A549 (cell line): ENCODE data around the gene COQ8B. TPM values are rescaled to one million over a fixed set of nuclear protein-coding genes. Genes with fewer than 3 reads are reported as not detected.

Experiments used
- ATAC-seq, 2 experiments: fragments of 200-7000 bp in 1 of 2; fragments of >200 bp in 1 of 2; cut with Nextera tagmentation in 1 of 2; cut with Tn5 transposase in 1 of 2; 3 replicates each; pipeline versions ENCODE4 v1.8.0 to v1.9.1; 2018 to 2020; ENCODE audit warnings: mild to moderate bottlenecking in 1 of 2, moderate library complexity in 1 of 2
- CTCF ChIA-PET: fragments of 300-600 bp; sonication (Branson Sonifier 250); formaldehyde crosslinking; extraction: SDS; loops from one replicate; lab custom pipeline; 2021; ENCODE audit warnings: antibody characterized with exemption, inconsistent platforms; lab: Yijun Ruan, JAX
- POLR2A ChIA-PET: fragments of 350-600 bp; formaldehyde crosslinking; extraction: SDS; loops from one replicate; lab custom pipeline; 2021; ENCODE audit warnings: antibody characterized with exemption, inconsistent platforms; lab: Yijun Ruan, JAX
- DNase-seq, 2 experiments: peaks; one replicate each; pipeline versions ENCODE4 v3.0.0 to v3.0.0-alpha.2; 2011 to 2016; ENCODE audit warnings: low read depth in 1 of 2, low spot score in 1 of 2
- FAIRE-seq: peaks from 2 replicates; lab custom pipeline; 2011; peaks lifted over from hg19 to GRCh38; lab: Jason Lieb, UNC
- H3K27ac ChIP-seq, 2 experiments: fragments of >200 bp; sonication (Bioruptor Twin); formaldehyde crosslinking; 3 replicates each; pipeline ENCODE4 v1.5.1; 2016 to 2017
- H3K4me1 ChIP-seq: fragments of >200 bp; sonication (Bioruptor Twin); formaldehyde crosslinking; 3 replicates; pipeline ENCODE4 v1.6.1; 2016
- H3K4me2 ChIP-seq: fragments of >200 bp; sonication (Bioruptor Twin); formaldehyde crosslinking; 3 replicates; pipeline ENCODE4 v1.6.1; 2016
- H3K4me3 ChIP-seq: fragments of >200 bp; sonication (Bioruptor Twin); formaldehyde crosslinking; 3 replicates; pipeline ENCODE4 v1.5.1; 2016
- H3K9me3 ChIP-seq: fragments of >200 bp; sonication (Bioruptor Twin); formaldehyde crosslinking; 3 replicates; pipeline ENCODE4 v1.6.1; 2016
- CHD2 ChIP-seq: fragments of 150-350 bp; IDR thresholded peaks from 2 replicates; pipeline ENCODE4 v1.6.1; 2014; ENCODE audit warnings: low read length; ENCODE audit not compliant: partially characterized antibody
- EP300 ChIP-seq, 2 experiments: fragments of >200 bp; sonication (Bioruptor Twin); formaldehyde crosslinking; IDR thresholded peaks; 2 replicates in 1 of 2; 3 replicates in 1 of 2; pipeline ENCODE4 v1.6.1; 2016 to 2017
- FOSL2 ChIP-seq, 2 experiments: fragments of 450-650 bp in 1 of 2; fragments of >200 bp in 1 of 2; sonication (Bioruptor Twin) in 1 of 2; formaldehyde crosslinking; IDR thresholded peaks; 2 replicates each; pipeline versions ENCODE4 v1.5.0 to v1.6.1; 2016 to 2020; ENCODE audit warnings: mild to moderate bottlenecking in 1 of 2, moderate library complexity in 1 of 2
- FOXS1 ChIP-seq: fragments of 250-450 bp; sonication (Bioruptor Pico); IDR thresholded peaks from 2 replicates; pipeline ENCODE4 v1.5.0; 2020; ENCODE audit warnings: mild to moderate bottlenecking, moderate library complexity
- HDAC2 ChIP-seq: fragments of 200-600 bp; sonication (generic); IDR thresholded peaks from 2 replicates; pipeline ENCODE4 v1.6.1; 2016
- HOXA7 ChIP-seq: fragments of 250-450 bp; sonication (Bioruptor Pico); IDR thresholded peaks from 2 replicates; pipeline ENCODE4 v1.5.0; 2020; ENCODE audit warnings: mild to moderate bottlenecking, moderate library complexity
- NR3C1 ChIP-seq: fragments of >200 bp; sonication (Bioruptor Twin); formaldehyde crosslinking; IDR thresholded peaks from 3 replicates; pipeline ENCODE4 v1.6.1; 2017
- POLR2A ChIP-seq: IDR thresholded peaks from 2 replicates; pipeline ENCODE4 v1.6.1; 2012; ENCODE audit warnings: mild to moderate bottlenecking, low read length
- RARB ChIP-seq: fragments of 250-450 bp; sonication (Bioruptor Pico); IDR thresholded peaks from 2 replicates; pipeline ENCODE4 v1.8.0; 2021; ENCODE audit warnings: mild to moderate bottlenecking, moderate library complexity
- RNF2 ChIP-seq: fragments of 200-600 bp; sonication (generic); IDR thresholded peaks from 2 replicates; pipeline ENCODE4 v1.6.1; 2016; ENCODE audit warnings: low read depth, mild to moderate bottlenecking, antibody characterized with exemption, moderate library complexity, borderline replicate concordance
- TFCP2L1 ChIP-seq: fragments of 250-450 bp; sonication (Bioruptor Pico); IDR thresholded peaks from 2 replicates; pipeline ENCODE4 v1.5.0; 2021; ENCODE audit warnings: mild to moderate bottlenecking
- TP53 ChIP-seq: fragments of 250-450 bp; sonication (Bioruptor Pico); IDR thresholded peaks from 2 replicates; pipeline ENCODE4 v1.5.0; 2021; ENCODE audit warnings: mild to moderate bottlenecking, moderate library complexity
- WGBS: methylation state at CpG from one replicate; pipeline ENCODE4 v1.1.6; 2017; ENCODE audit errors: missing lambda C conversion rate; 5-methylcytosine and 5-hydroxymethylcytosine counted together
- polyA plus RNA-seq, 4 experiments: library from polyadenylated mRNA; depleted of rRNA in 3 of 4; stranded (reverse); fragments of >200 nt; fragmentation: RNase III in 1 of 4; extraction: RNeasy Plus Mini Kit Qiagen cat#74134 plus additional on column Dnase treatment in 1 of 4; gene quantifications; 2 replicates in 3 of 4; 3 replicates in 1 of 4; pipeline ENCODE4 v1.2.3, GENCODE V29; 2011 to 2017
- TF ChIP-seq, protein P1 (sequence below): fragments of >200 bp; sonication (Bioruptor Twin); formaldehyde crosslinking; IDR thresholded peaks from 2 replicates; pipeline ENCODE4 v1.6.1; 2016
- TF ChIP-seq, protein P2 (sequence below): fragments of 250-450 bp; sonication (Bioruptor Pico); IDR thresholded peaks from 2 replicates; pipeline ENCODE4 v1.5.0; 2020; ENCODE audit warnings: low read depth, mild to moderate bottlenecking, moderate library complexity
- TF ChIP-seq, protein P3 (sequence below): IDR thresholded peaks from 2 replicates; pipeline ENCODE4 v1.6.1; 2012; ENCODE audit warnings: low read depth, borderline replicate concordance
- TF ChIP-seq, protein P4 (sequence below): fragments of 150-350 bp; IDR thresholded peaks from 2 replicates; pipeline ENCODE4 v1.6.1; 2014; ENCODE audit warnings: low read depth, mild to moderate bottlenecking, low read length
- TF ChIP-seq, protein P5 (sequence below): fragments of >200 bp; sonication (Bioruptor Twin); formaldehyde crosslinking; IDR thresholded peaks from 3 replicates; pipeline ENCODE4 v1.5.1; 2016
- TF ChIP-seq, protein P6 (sequence below): fragments of 450-650 bp; IDR thresholded peaks from 2 replicates; pipeline ENCODE4 v1.6.1; 2014; ENCODE audit warnings: antibody characterized with exemption
- TF ChIP-seq, protein P7 (sequence below): fragments of 250-450 bp; sonication (Bioruptor Pico); IDR thresholded peaks from 2 replicates; pipeline ENCODE4 v1.5.0; 2021; ENCODE audit warnings: mild to moderate bottlenecking, moderate library complexity, borderline replicate concordance

The COQ8B gene
- polyA plus RNA-seq, 2 of the 4 experiments (the other 2 are of a cell fraction), result 47.2 to 63.6 TPM

DNA sequence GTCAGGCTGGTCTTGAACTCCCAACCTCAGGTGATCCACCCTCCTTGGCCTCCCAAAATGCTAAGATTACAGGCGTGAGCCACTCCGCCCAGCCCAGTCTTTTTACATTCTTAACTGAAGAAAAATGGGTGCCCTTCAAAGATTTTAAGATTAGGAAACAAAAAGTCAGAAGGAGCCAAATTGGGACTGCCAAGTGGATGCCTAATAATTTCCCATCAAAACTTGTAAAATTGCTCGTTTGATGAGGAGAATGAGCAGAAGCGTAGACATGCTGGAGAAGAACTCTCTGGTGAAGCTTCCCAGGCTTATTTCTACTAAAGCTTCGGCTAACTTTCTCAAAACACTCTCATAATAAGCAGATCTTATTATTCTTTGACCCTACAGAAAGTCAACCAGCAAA lies 57.6 kb downstream of the COQ8B start:
- 85% methylated on average over 5 of the region's 5 CpGs for WGBS
- no peaks in the 10 kb centered on the region for H3K9me3 ChIP-seq
- H3K4me2 ChIP-seq, result no peak overlapping the region
- TF ChIP-seq, protein P1, sequence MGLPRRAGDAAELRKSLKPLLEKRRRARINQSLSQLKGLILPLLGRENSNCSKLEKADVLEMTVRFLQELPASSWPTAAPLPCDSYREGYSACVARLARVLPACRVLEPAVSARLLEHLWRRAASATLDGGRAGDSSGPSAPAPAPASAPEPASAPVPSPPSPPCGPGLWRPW, result no peak
- TF ChIP-seq, protein P2, sequence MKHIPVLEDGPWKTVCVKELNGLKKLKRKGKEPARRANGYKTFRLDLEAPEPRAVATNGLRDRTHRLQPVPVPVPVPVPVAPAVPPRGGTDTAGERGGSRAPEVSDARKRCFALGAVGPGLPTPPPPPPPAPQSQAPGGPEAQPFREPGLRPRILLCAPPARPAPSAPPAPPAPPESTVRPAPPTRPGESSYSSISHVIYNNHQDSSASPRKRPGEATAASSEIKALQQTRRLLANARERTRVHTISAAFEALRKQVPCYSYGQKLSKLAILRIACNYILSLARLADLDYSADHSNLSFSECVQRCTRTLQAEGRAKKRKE, result no peak
- TF ChIP-seq EP300 (IDR thresholded peaks at IDR 0.05) (no peak), RARB (no peak), TP53 (no peak), HOXA7 (CRISPR knock-in tag) (no peak), NR3C1 (no peak), TFCP2L1 (CRISPR knock-in tag) (no peak), HDAC2 (no peak), POLR2A (no peak), RNF2 (no peak), FOSL2 (IDR thresholded peaks at IDR 0.05) (no peak), FOSL2 (CRISPR knock-in tag; IDR thresholded peaks at IDR 0.05) (no peak), CHD2 (no peak), FOXS1 (CRISPR knock-in tag) (no peak)
- TF ChIP-seq, protein P3, sequence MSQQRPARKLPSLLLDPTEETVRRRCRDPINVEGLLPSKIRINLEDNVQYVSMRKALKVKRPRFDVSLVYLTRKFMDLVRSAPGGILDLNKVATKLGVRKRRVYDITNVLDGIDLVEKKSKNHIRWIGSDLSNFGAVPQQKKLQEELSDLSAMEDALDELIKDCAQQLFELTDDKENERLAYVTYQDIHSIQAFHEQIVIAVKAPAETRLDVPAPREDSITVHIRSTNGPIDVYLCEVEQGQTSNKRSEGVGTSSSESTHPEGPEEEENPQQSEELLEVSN, result no peak
- TF ChIP-seq, protein P4, sequence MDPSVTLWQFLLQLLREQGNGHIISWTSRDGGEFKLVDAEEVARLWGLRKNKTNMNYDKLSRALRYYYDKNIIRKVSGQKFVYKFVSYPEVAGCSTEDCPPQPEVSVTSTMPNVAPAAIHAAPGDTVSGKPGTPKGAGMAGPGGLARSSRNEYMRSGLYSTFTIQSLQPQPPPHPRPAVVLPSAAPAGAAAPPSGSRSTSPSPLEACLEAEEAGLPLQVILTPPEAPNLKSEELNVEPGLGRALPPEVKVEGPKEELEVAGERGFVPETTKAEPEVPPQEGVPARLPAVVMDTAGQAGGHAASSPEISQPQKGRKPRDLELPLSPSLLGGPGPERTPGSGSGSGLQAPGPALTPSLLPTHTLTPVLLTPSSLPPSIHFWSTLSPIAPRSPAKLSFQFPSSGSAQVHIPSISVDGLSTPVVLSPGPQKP, result no peak
- TF ChIP-seq, protein P5, sequence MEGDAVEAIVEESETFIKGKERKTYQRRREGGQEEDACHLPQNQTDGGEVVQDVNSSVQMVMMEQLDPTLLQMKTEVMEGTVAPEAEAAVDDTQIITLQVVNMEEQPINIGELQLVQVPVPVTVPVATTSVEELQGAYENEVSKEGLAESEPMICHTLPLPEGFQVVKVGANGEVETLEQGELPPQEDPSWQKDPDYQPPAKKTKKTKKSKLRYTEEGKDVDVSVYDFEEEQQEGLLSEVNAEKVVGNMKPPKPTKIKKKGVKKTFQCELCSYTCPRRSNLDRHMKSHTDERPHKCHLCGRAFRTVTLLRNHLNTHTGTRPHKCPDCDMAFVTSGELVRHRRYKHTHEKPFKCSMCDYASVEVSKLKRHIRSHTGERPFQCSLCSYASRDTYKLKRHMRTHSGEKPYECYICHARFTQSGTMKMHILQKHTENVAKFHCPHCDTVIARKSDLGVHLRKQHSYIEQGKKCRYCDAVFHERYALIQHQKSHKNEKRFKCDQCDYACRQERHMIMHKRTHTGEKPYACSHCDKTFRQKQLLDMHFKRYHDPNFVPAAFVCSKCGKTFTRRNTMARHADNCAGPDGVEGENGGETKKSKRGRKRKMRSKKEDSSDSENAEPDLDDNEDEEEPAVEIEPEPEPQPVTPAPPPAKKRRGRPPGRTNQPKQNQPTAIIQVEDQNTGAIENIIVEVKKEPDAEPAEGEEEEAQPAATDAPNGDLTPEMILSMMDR, result no peak
- TF ChIP-seq, protein P6, sequence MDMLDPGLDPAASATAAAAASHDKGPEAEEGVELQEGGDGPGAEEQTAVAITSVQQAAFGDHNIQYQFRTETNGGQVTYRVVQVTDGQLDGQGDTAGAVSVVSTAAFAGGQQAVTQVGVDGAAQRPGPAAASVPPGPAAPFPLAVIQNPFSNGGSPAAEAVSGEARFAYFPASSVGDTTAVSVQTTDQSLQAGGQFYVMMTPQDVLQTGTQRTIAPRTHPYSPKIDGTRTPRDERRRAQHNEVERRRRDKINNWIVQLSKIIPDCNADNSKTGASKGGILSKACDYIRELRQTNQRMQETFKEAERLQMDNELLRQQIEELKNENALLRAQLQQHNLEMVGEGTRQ, result no peak
- FAIRE-seq (no peak), ATAC-seq (no peak), DNase-seq (no peak)
- ChIA-PET POLR2A (interaction anchor here (0.5 kb wide), 1 partner anchor 109 kb away, joined by 3 read pairs; no protein-coding TSS in a partner anchor), CTCF (interaction anchor here (0.9 to 16.6 kb wide), 8 partner anchors 9 to 161 kb away, joined by 3 to 178 read pairs (median 104); partner anchors contain the start of gene EGLN2)
- no peak overlapping the region for H3K4me3 ChIP-seq
- H3K27ac ChIP-seq, result no peak overlapping the region
- H3K4me1 ChIP-seq, result peaks cover 10% of the 10 kb centered on the region

DNA sequence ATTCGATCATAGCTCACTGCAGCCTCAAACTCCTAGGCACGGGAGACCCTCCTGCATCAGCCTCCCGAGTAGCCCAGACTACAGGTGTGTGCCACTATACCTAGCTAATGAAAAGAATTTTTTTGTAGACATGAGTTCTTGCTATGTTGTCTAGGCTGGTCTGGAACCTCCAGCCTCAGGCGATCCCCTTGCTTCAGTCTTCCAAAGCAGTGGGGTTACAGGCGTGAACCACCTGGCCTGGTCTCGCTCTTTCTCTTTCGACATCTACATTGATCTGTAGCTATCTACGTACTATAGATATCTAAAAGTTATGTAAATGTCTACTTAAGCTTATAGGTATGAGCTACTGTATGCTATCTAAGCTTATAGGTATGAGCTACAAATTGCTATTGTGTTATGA lies 58.7 kb downstream of the COQ8B start:
- no peaks in the 10 kb centered on the region for H3K9me3 ChIP-seq
- ChIA-PET POLR2A (no interaction called here), CTCF (interaction anchor here (0.6 to 16.6 kb wide), 11 partner anchors 15 to 651 kb away, joined by 3 to 174 read pairs (median 7); partner anchors contain the start of gene EGLN2)
- H3K4me2 ChIP-seq, result no peak overlapping the region
- no peak overlapping the region for H3K4me3 ChIP-seq
- 90% methylated on average over 8 of the region's 8 CpGs for WGBS
- 0 out of 3 replicates have a peak, but pooled peaks cover 3% of the 10 kb centered on the region for H3K4me1 ChIP-seq
- no peak for DNase-seq
- no peak for ATAC-seq
- TF ChIP-seq NR3C1, result no peak
- TF ChIP-seq, protein P7, sequence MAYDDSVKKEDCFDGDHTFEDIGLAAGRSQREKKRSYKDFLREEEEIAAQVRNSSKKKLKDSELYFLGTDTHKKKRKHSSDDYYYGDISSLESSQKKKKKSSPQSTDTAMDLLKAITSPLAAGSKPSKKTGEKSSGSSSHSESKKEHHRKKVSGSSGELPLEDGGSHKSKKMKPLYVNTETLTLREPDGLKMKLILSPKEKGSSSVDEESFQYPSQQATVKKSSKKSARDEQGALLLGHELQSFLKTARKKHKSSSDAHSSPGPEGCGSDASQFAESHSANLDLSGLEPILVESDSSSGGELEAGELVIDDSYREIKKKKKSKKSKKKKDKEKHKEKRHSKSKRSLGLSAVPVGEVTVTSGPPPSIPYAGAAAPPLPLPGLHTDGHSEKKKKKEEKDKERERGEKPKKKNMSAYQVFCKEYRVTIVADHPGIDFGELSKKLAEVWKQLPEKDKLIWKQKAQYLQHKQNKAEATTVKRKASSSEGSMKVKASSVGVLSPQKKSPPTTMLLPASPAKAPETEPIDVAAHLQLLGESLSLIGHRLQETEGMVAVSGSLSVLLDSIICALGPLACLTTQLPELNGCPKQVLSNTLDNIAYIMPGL (CRISPR knock-in tag), result no peak
- no peak overlapping the region for H3K27ac ChIP-seq
- FAIRE-seq, result no peak
